Anterior cingulate cortex (tissue), 58 donors: ENCODE measurements around the gene CCPG1.
A peak's percentile ranks its signal among the peaks of the same experiment; 100 is the strongest.
"Not testable (repeated sequence)": the region's sequence is repeated elsewhere in the genome, so short reads cannot be mapped to it uniquely, and the experiment has no call there.

ENCODE experiments used
- DNase-seq, 58 donors: peaks; one replicate each; lab custom pipeline; 2025; lab: John Stamatoyannopoulos, UW

The CCPG1 gene, protein sequence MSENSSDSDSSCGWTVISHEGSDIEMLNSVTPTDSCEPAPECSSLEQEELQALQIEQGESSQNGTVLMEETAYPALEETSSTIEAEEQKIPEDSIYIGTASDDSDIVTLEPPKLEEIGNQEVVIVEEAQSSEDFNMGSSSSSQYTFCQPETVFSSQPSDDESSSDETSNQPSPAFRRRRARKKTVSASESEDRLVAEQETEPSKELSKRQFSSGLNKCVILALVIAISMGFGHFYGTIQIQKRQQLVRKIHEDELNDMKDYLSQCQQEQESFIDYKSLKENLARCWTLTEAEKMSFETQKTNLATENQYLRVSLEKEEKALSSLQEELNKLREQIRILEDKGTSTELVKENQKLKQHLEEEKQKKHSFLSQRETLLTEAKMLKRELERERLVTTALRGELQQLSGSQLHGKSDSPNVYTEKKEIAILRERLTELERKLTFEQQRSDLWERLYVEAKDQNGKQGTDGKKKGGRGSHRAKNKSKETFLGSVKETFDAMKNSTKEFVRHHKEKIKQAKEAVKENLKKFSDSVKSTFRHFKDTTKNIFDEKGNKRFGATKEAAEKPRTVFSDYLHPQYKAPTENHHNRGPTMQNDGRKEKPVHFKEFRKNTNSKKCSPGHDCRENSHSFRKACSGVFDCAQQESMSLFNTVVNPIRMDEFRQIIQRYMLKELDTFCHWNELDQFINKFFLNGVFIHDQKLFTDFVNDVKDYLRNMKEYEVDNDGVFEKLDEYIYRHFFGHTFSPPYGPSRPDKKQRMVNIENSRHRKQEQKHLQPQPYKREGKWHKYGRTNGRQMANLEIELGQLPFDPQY

DNA sequence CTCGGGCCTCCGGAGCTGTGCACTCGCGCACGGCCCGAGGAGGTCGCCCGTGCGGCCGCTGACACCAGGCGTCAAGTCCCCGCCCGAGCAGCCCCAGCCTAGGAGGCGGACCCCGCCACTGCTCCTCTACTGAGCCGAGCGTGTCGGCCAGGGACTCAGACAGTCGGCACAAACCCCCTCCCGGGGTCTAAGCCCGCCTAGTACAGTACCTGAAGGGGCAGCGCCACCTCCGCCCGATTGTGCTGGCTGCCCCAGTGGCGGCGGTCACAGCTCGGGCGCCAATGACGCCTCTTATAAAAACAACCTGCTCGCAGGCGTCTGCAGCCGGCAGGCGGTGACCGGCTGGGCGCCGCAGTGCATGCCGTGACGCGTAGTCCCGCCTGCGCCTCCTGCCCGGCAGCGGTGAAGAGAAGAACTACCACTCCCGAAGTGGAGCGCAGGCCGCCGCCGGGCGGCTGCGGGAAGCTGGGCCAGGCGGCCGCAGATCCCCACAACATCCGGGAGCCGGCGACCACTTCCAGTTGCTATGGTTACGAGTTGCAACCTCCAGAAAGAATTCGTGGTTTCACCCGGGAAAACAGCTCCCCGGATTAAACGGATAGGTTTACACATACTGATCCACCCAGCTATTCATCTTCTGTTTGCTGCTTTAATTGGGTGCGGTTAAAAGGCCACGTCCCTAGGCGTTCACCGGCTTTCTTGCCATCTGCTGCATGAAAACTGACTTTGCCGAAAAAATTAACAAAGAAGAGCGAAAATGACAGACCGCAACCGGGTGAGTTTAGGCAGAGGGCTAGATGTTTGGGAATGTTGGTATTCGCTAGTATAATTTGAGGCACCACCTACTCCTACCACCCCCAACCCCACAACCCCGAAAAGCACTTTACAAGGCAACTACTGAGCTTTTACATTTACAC, at the start of gene CCPG1, which contains the start of gene PIERCE2:
CCPG1 (minus strand) TSS at position 348 of the 917 bp plus-strand sequence. CDS start 18,935 bp downstream, outside the sequence.
PIERCE2 (plus strand) TSS at position 484 of the 917 bp plus-strand sequence; CDS start at position 758, 274 bp downstream.
- DNase-seq: peak; percentile 62 to 96 (median 87)

DNA sequence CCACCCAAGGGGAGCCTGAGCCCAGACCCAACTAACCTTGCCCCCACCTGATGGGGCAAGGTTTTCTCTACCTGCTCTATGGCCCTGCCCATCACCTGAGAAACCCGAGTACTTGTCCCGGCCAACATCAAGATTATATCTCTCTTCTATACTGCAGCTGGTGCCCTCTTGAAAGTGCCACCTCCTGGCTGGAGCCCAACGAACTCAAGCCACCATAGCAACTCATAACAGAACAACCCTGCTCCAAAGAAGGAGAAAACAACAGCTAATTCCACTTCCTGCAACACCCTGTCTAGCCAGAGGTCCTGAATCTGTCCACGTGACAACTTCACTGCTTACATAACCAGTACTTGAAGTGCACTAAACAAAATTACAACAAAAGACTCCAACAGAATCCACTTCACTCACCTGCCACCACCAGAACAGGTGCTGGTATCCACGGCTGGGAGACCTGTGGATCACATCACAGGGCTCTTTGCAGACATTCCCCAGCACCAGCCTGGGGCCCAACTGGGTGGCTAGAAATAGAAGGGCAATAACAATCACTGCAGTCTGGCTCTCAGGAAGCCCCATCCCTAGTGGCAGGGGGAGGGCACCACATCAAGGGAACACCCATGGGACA, 49.4 kb upstream of the CCPG1 start:
- no peak for DNase-seq

DNA sequence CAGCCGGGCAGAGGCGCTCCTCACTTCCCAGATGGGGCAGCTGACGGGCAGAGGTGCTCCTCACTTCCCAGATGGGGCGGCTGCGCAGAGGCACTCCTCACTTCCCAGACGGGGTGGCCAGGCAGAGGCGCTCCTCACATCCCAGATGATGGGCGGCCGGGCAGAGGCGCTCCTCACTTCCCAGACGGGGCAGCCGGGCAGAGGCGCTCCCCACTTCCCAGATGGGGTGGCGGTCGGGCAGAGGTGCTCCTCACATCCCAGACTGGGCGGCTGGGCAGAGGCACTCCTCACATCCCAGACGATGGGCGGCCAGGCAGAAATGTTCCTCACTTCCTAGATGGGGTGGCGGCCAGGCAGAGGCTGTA, 38.9 kb upstream of the CCPG1 start:
- not testable (repeated sequence) for DNase-seq

DNA sequence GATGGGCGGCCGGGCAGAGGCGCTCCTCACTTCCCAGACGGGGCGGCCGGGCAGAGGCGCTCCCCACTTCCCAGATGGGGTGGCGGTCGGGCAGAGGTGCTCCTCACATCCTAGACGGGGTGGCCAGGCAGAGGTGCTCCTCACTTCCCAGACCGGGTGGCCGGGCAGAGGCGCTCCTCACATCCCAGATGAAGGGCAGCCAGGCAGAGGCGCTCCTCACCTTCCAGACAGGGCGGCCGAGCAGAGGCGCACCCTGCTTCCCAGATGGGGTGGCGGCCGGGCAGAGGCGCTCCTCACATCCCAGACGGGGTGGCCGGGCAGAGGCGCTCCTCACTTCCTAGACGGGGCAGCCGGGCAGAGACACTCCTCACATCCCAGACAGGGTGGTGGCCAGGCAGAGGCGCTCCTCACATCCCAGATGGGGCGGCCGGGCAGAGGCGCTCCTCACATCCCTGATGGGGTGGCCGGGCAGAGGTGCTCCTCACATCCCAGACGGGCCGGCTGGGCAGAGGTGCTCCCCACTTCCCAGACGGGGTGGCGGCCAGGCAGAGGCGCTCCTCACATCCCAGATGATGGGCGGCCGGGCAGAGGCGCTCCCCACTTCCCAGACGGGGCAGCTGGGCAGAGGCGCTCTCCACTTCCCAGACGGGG, 38.3 kb upstream of the CCPG1 start:
- DNase-seq: not testable (repeated sequence)

DNA sequence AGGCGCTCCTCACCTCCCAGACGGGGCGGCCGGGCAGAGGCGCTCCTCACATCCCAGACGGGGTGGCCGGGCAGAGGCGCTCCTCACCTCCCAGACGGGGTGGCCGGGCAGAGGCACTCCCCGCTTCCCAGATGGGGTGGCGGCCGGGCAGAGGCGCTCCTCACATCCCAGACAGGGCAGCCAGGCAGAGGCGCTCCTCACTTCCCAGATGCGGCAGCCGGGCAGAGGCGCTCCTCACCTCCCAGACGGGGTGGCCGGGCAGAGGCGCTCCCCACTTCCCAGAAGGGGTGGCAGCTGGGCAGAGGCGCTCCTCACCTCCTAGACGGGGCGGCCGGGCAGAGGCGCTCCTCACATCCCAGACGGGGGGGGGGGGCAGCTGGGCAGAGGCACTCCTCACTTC, 37.8 kb upstream of the CCPG1 start:
- not testable (repeated sequence) for DNase-seq

DNA sequence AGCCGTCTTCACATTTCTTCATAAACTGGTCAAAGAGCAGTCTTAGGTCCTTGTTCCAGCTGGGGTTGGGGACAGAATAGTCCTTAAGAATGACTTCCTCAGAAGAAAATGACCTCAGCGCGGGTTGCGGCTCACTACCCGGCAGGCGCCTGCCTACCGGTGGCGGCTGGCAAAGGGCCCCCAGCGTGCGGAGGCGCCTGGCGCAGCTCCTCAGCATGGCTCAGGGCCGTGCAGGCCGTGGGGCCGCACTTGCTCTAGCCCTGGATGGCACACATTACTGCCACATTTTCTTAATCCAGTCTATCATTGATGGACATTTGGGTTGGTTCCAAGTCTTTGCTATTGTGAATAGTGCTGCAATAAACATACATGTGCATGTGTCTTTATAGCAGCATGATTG, 35.0 kb upstream of the CCPG1 start:
- not testable (repeated sequence) for DNase-seq

DNA sequence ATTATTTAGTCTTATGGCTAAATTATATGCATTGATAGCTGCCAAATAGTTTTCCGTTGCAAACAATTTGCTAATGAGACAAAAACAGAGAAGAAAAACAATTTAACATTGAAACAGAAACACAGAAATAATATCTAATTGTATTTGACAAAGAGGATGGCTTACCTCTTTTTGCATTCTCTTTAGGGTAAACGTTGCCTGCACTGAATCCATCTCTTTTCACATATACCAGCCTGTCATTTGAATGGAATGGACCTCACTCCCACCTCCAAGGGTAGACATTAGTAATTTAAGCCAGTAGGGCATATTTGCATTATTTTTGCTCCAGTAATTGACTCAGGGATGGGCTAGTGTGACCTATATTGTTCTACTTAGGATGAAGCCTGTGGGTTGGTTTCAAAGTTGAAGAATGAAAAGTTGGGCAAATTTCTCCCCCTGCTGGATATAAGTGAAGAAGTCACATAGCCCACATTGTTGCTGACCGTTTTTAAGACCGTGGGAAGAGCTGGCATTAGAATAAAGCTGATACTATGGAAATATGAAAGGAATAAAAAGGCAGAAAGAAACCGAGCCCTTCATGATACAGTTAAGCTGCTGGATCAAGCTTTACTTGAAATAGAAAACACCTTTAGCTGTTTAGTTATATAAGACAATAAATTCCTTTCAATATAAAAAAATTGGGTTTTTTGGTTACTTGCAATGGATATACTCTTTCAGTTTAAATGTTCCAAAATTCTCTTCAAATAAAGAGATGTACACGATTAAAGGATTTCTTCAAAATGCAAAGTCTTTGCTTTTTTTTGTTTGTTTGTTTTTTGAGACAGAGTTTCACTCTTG, 27.0 kb upstream of the CCPG1 start:
- peak in 1 of 58 donors; percentile 2 for DNase-seq

DNA sequence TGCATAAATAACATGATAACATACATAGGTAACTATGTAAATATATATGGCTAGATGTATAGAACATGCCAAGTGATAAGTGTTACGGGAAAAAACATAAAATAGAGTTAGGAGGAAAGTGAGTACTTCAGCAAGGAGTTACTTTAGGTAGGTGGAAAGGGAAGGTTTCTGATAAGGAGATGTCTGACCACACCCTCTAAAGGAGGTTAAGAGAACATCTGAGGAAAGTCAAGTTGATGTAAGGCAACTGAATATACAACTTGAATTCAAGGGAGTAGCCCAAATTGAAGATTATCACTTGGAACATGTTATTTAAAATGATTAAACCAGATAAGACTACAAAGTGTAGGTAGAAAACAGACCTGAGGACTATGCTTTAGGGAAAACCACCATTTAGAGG, 13.9 kb upstream of the CCPG1 start:
- DNase-seq: no peak

DNA sequence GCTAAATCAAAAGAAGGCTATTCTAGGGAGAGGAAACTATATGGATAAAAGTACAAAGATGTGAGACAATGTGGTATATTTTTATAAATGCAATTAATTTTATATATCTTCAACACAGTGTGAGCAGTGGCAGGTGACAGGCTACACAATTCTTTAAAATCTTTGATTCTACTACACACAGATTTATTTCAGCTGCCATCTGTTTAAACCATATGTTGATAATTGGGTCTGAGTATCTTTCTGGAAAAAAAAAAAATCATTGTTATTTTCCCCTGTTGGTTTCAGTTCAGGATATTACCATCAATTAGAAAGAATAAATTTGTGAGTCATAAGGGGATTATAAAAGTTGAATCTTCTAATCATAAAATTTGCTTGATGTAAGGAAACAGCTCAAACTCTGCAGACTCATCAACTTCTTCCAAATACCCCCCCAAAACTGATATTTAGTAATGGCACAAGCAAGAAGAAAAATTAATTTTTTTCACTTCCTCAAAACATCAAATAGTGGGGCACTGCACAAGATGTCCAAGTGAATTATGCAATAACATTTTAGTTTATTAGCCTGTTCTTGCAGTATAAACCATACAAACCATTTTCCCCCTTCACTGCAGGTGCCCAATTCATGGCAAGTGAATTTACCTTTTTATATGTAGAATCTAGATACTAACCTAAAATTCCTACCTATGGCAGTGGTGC, 12.2 kb upstream of the CCPG1 start:
- no peak for DNase-seq

DNA sequence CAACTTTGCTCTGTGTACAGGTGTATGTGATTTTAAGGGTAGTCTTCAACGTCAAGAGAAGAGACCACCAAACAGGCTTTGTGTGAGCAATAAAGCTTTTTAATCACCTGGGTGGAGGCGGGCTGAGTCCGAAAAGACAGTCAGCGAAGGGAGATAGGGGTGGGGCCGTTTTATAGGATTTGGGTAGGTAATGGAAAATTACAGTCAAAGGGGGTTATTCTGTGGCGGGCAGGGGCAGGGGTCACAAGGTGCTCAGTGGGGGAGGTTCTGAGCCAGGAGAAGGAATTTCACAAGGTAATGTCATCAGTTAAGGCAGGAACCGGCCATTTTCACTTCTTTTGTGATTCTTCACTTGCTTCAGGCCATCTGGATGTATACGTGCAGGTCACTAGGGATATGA, 9.5 kb upstream of the CCPG1 start:
- DNase-seq: not testable (repeated sequence)

DNA sequence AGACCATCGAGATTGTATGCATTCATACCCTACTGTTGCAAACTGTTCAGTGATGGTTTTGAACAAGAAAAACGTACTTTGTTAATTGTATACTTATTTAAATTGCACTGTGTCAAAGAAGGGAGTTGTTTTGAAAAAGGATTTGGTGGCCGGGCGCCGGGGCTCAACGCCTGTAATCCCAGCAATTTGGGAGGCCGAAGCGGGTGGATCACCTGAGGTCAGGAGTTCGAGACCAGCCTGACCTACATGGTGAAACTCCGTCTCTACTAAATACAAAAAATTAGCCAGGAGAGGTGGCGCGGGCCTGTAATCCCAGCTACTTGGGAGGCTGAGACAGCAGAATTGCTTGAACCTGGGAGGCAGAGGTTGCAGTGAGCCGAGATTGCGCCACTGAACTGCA, 817 bp upstream of the CCPG1 start:
- DNase-seq: peak in 2 of 58 donors; percentile 1 to 9

DNA sequence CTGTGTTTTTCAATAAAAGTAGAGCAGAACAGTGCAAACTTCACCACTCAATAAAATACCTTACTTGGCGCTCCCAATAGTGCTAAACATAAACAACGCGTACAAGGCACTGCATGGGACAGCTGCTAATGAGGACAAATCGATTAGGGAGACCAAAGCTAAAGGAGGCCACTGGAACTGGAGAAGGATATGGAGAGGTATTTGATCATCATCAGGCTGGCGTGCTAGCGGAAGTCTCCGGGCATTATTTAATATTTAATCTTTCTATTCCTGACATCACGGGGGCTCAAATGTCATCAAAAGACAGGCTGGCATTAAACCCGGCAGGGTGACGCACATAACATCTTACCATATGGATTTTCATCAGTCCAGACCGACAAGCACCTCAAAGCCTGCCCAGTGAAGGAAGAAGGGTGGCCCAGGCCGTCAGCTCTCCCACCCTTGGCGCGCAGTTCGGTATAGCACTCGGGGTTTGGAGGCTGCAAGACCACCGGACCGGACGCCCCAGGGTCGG, 604 bp downstream of the CCPG1 start:
- DNase-seq: peak in 3 of 58 donors; percentile 30 to 64 (median 63)

DNA sequence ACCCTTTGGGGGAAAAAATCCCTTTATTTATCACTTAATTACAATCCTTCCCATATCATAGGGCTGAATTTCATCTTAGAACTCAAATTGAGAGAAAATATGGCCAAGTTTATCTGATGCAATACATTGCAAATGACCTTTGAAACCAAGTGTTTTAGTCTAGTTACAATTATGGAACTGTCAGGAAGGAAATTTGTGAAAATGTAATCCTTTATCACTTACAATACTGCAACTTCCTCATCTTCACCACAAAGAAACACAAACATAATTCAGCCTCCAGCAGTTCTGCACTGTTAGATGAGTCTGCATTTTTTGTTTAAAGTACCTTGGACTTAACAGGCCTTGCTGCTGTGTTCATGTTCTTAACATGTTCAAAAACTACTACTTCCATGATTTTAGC, 4.6 kb downstream of the CCPG1 start:
- no peak for DNase-seq

DNA sequence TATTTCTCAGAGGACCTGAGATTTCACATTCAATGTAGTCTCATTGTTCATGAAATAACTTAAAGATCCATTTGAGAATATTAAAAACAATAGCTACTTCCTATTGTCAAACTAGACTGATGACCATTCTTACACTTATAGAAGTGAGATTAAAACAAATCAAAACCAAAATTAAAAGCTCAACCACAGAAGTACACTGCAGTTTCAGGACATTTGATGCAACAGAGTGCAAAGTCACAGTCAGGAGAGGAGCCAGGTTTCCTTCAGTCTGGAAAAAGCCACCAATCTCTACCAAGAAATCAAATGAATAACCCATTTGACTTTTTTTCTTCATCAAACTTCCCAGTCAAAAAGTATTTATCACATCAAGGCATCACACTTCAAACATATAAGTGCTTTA, 5.5 kb downstream of the CCPG1 start:
- DNase-seq: no peak

DNA sequence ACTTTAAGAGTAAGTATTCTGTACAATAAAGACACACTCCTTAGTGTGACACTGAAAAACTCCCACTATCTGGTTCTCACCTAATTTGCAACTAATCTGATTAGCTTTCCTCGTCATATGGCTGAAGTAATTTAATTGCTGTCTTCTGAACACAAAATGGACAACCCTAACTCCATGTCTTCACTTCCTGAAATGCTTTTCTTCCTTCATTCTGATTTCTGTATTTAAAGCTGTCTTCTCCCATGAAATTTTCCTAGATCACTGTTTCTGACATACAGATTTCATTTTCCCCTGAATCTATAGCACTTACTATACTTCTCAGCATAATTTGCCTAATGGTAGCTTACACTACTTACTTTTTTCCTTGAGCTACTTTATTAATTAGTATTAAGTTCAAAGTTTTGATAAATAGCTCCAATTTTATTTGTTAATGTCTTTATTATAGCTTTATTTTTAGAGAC, 6.3 kb downstream of the CCPG1 start:
- no peak for DNase-seq

DNA sequence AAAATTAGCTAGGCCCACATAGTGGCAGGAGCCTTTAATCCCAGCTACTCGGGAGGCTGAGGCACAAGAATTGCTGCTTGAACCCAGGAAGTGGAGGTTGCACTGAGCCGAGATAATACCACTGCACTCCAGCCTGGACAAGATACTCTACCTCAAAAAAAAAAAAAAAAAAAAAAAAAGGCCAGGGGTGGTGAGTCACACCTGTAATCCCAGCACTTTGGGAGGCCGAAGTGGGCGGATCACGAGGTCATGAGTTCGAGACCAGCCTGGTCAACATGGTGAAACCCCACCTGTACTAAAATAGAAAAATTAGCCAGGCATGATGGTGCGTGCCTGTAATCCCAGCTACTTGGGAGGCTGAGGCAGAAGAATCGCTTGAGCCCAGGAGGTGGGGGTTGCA, 8.1 kb downstream of the CCPG1 start:
- DNase-seq: not testable (repeated sequence)

DNA sequence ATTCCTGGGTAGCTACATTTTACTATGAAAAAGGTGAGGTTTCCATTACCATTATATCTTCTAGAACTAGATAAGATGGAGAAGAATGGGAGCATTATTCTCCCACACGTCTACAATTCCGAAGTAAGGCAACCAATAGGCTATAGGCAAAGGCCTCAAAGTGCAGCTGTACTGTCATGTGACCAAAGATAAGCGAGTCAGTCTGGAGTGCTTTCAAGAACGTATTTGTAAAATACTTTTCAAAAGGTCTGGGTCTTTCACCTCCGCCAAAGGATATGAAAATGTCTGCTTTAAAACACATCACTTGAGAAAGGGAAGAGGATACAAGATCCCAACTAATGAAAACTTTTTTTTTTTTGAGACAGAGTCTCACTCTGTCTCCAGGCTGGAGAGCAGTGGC, 9.9 kb downstream of the CCPG1 start:
- no peak for DNase-seq

DNA sequence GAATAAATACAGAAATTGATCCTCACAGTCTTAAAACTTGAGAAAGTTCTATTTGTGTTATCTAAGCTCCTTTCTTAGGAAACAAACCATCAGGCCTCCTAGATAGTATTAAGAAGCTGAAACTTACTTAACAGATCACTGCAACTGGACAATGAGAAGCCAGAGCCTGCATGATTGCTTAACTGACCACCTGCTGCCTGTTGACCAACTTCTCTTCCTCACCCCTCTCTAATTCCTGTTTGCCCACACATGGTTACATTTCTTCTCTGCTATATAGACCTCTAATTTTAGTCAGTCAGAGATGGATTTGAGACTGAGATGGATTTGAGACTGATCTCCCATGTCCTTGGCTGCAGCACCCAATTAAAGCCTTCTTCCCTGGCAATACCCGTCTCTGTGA, 13.5 kb downstream of the CCPG1 start:
- DNase-seq: no peak
